ENCODE data around the gene NELFE. TPM values are rescaled to one million over a fixed set of nuclear protein-coding genes. Genes with fewer than 3 reads are reported as not detected.

NELFE gene
- total RNA-seq, 1 experiment from 2014 or later, result 73.8 TPM

GRCh38 chr6:31920811-31921210 lies 38.0 kb downstream of the NELFE start:
- peaks cover 2% of the 10 kb centered on the region for H3K27me3 Mint-ChIP-seq (ENCODE audit: low read depth)
- ATAC-seq (no peak), DNase-seq (ENCODE audit: low spot score) (no peak)
- POLR2A ChIA-PET, result interaction anchor here (0.8 kb wide), 1 partner anchor 14 kb away, joined by 3 read pairs; no protein-coding TSS in a partner anchor
- H3K4me3 Mint-ChIP-seq, result no peak overlapping the region
- H3K27ac Mint-ChIP-seq, result no peak overlapping the region
- no peaks in the 10 kb centered on the region for H3K36me3 Mint-ChIP-seq
- no peak for TF ChIP-seq CDX4 (CRISPR knock-in tag; IDR thresholded peaks at IDR 0.05; ENCODE audit: borderline replicate concordance)
- TF ChIP-seq GABPB1 (CRISPR knock-in tag; IDR thresholded peaks at IDR 0.05), result no peak
- TF ChIP-seq ZNF396 (CRISPR knock-in tag; IDR thresholded peaks at IDR 0.05; ENCODE audit: borderline replicate concordance), result no peak
- no peaks in the 10 kb centered on the region for H3K9me3 Mint-ChIP-seq
- CTCF ChIA-PET, result interaction anchor here (0.6 kb wide), 1 partner anchor 917 kb away, joined by 3 read pairs; no protein-coding TSS in a partner anchor
- no peaks in the 10 kb centered on the region for H3K4me1 Mint-ChIP-seq

- POLR2A ChIA-PET, result no interaction called here
- ATAC-seq, result no peak
- no peak for DNase-seq (ENCODE audit: low spot score)
- no peaks in the 10 kb centered on the region for H3K4me1 Mint-ChIP-seq
- CTCF ChIA-PET, result interaction anchor here (0.7 to 1.0 kb wide), 3 partner anchors 14 to 85 kb away, joined by 3 to 5 read pairs (median 3); no protein-coding TSS in a partner anchor
- H3K36me3 Mint-ChIP-seq, result no peaks in the 10 kb centered on the region
- no peak overlapping the region for H3K27ac Mint-ChIP-seq
- H3K27me3 Mint-ChIP-seq (ENCODE audit: low read depth), result no peaks in the 10 kb centered on the region; the same call in 1 of the 2 replicates
- H3K4me3 Mint-ChIP-seq, result no peak overlapping the region
- peaks cover 5% of the 10 kb centered on the region; the same call in 1 of the 2 replicates for H3K9me3 Mint-ChIP-seq
- TF ChIP-seq CREB1 (CRISPR knock-in tag; IDR thresholded peaks at IDR 0.05) (no peak), AR (CRISPR knock-in tag; IDR thresholded peaks at IDR 0.05) (no peak), ZNF281 (CRISPR knock-in tag; IDR thresholded peaks at IDR 0.05) (no peak), MLX (CRISPR knock-in tag; IDR thresholded peaks at IDR 0.05) (no peak), NFATC4 (CRISPR knock-in tag; IDR thresholded peaks at IDR 0.05) (no peak), NFE2L1 (CRISPR knock-in tag; IDR thresholded peaks at IDR 0.05) (no peak), HMGA2 (CRISPR knock-in tag; IDR thresholded peaks at IDR 0.05) (no peak), ERG (CRISPR knock-in tag; IDR thresholded peaks at IDR 0.05) (no peak), RORB (CRISPR knock-in tag; IDR thresholded peaks at IDR 0.05) (no peak), USF1 (CRISPR knock-in tag; IDR thresholded peaks at IDR 0.05) (no peak), ATF1 (CRISPR knock-in tag; IDR thresholded peaks at IDR 0.05) (no peak), IRF2 (CRISPR knock-in tag; IDR thresholded peaks at IDR 0.05; ENCODE audit: borderline replicate concordance, low read depth) (no peak), ATF3 (CRISPR knock-in tag; conservative IDR thresholded peaks at IDR 0.05) (no peak), FOXP4 (CRISPR knock-in tag; IDR thresholded peaks at IDR 0.05) (no peak), E2F4 (CRISPR knock-in tag; IDR thresholded peaks at IDR 0.05; ENCODE audit: borderline replicate concordance, low read depth) (no peak), NFYB (CRISPR knock-in tag; conservative IDR thresholded peaks at IDR 0.05; ENCODE audit: low read depth) (no peak), ZNF671 (CRISPR knock-in tag; IDR thresholded peaks at IDR 0.05) (no peak)
These were observed 39.0 kb downstream of the NELFE start for GRCh38 chr6:31919624-31920303.
